WTC11 (cell line): Measurements from ENCODE around the gene DENND4B. TPM values are rescaled to one million over a fixed set of nuclear protein-coding genes. Genes with fewer than 3 reads are reported as not detected.
A peak's percentile ranks its signal among the peaks of the same experiment; 100 is the strongest.

Experiments
- ATAC-seq: fragments of 200-7000 bp; cut with Tn5 transposase; 2 replicates; pipeline ENCODE4 v1.10.0; 2021; ENCODE audit warnings: mild to moderate bottlenecking, moderate library complexity
- CTCF ChIA-PET: fragments of 300-600 bp; sonication (Branson Sonifier 250); formaldehyde crosslinking; loops from one replicate; lab custom pipeline; 2021; ENCODE audit warnings: antibody characterized with exemption; lab: Charles Lee
- POLR2A ChIA-PET: fragments of 350-600 bp; sonication (Branson Sonifier 250); formaldehyde crosslinking; loops from one replicate; lab custom pipeline; 2021; ENCODE audit warnings: antibody characterized with exemption; lab: Charles Lee
- DNase-seq: peaks from one replicate; pipeline ENCODE4 v3.0.0; 2021; ENCODE audit warnings: low spot score
- H3K27ac Mint-ChIP-seq: 2 replicates; pipeline ENCODE4 v1.8.0; 2021; ENCODE audit warnings: mixed read lengths
- H3K27me3 Mint-ChIP-seq: 2 replicates; pipeline ENCODE4 v1.8.0; 2021; ENCODE audit warnings: low read depth, mild to moderate bottlenecking, moderate library complexity, mixed read lengths
- H3K36me3 Mint-ChIP-seq: 2 replicates; pipeline ENCODE4 v1.8.0; 2021; ENCODE audit warnings: mixed read lengths
- H3K4me1 Mint-ChIP-seq: 2 replicates; pipeline ENCODE4 v1.8.0; 2022; ENCODE audit warnings: mixed read lengths
- H3K4me3 Mint-ChIP-seq: 2 replicates; pipeline ENCODE4 v1.8.0; 2021; ENCODE audit warnings: mild to moderate bottlenecking, moderate library complexity, mixed read lengths
- H3K9me3 Mint-ChIP-seq: 2 replicates; pipeline ENCODE4 v1.8.0; 2021; ENCODE audit warnings: mixed read lengths
- AR ChIP-seq: fragments of 250-450 bp; sonication (Bioruptor Pico); IDR thresholded peaks from 2 replicates; pipeline ENCODE4 v1.9.0; 2021; ENCODE audit warnings: mild to moderate bottlenecking
- ESRRA ChIP-seq: sonication (generic); formaldehyde crosslinking; IDR thresholded peaks from 2 replicates; pipeline ENCODE4 v1.8.1; 2022; ENCODE audit warnings: mild to moderate bottlenecking, missing genetic modification reagents, borderline replicate concordance
- ETV6 ChIP-seq: sonication (generic); formaldehyde crosslinking; IDR thresholded peaks from 2 replicates; pipeline ENCODE4 v1.8.1; 2022; ENCODE audit warnings: mild to moderate bottlenecking, missing genetic modification reagents
- GABPB1 ChIP-seq: sonication (generic); formaldehyde crosslinking; IDR thresholded peaks from 2 replicates; pipeline ENCODE4 v1.8.1; 2023; ENCODE audit warnings: mild to moderate bottlenecking, missing genetic modification reagents
- MYBL2 ChIP-seq: sonication (generic); formaldehyde crosslinking; IDR thresholded peaks from 2 replicates; pipeline ENCODE4 v1.8.1; 2023; ENCODE audit warnings: mild to moderate bottlenecking, moderate library complexity, missing genetic modification reagents
- NFATC4 ChIP-seq: fragments of 250-450 bp; sonication (Bioruptor Pico); IDR thresholded peaks from 2 replicates; pipeline ENCODE4 v1.9.0; 2021; ENCODE audit warnings: mild to moderate bottlenecking
- NR2C2 ChIP-seq: sonication (generic); formaldehyde crosslinking; IDR thresholded peaks from 2 replicates; pipeline ENCODE4 v1.8.0; 2022; ENCODE audit warnings: mild to moderate bottlenecking, missing genetic modification reagents
- PRRX2 ChIP-seq: fragments of 250-450 bp; sonication (Bioruptor Pico); IDR thresholded peaks from 2 replicates; pipeline ENCODE4 v1.8.0; 2021; ENCODE audit warnings: mild to moderate bottlenecking
- RORB ChIP-seq: fragments of 250-450 bp; sonication (Bioruptor Pico); IDR thresholded peaks from 2 replicates; pipeline ENCODE4 v1.9.0; 2021; ENCODE audit warnings: mild to moderate bottlenecking
- TCF7 ChIP-seq: sonication (generic); formaldehyde crosslinking; IDR thresholded peaks from 2 replicates; pipeline ENCODE4 v1.8.0; 2022; ENCODE audit warnings: mild to moderate bottlenecking, low read depth, missing genetic modification reagents, moderate library complexity
- USF2 ChIP-seq: sonication (generic); formaldehyde crosslinking; IDR thresholded peaks from 2 replicates; pipeline ENCODE4 v1.8.1; 2023; ENCODE audit warnings: mild to moderate bottlenecking, missing genetic modification reagents, moderate library complexity
- ZNF281 ChIP-seq: sonication (generic); formaldehyde crosslinking; IDR thresholded peaks from 2 replicates; pipeline ENCODE4 v1.8.0; 2023; ENCODE audit warnings: mild to moderate bottlenecking, missing genetic modification reagents
- ZNF396 ChIP-seq: fragments of 250-450 bp; sonication (Bioruptor Pico); IDR thresholded peaks from 2 replicates; pipeline ENCODE4 v1.8.0; 2021; ENCODE audit warnings: mild to moderate bottlenecking, moderate library complexity, borderline replicate concordance
- ZNF532 ChIP-seq: fragments of 250-450 bp; sonication (Bioruptor Pico); IDR thresholded peaks from 2 replicates; pipeline ENCODE4 v1.9.0; 2021; ENCODE audit warnings: mild to moderate bottlenecking, borderline replicate concordance
- total RNA-seq: library from RNA; stranded (reverse); gene quantifications from 3 replicates; pipeline ENCODE4 v1.2.3, GENCODE V29; 2021
- TF ChIP-seq, protein P1 (sequence below): sonication (generic); formaldehyde crosslinking; IDR thresholded peaks from 2 replicates; pipeline ENCODE4 v1.8.1; 2022; ENCODE audit warnings: missing genetic modification reagents, borderline replicate concordance
- TF ChIP-seq, protein P2 (sequence below): sonication (generic); formaldehyde crosslinking; conservative IDR thresholded peaks from 2 replicates; pipeline ENCODE4 v1.8.1; 2022; ENCODE audit warnings: mild to moderate bottlenecking, missing genetic modification reagents

DENND4B gene
- total RNA-seq, 1 experiment from 2014 or later: 93.1 TPM

- Mint-ChIP-seq H3K4me3 (no peak overlapping the region), H3K27ac (no peak overlapping the region; the same call in 1 of the 2 replicates), H3K36me3 (peaks cover 59% of the 10 kb centered on the region), H3K9me3 (no peaks in the 10 kb centered on the region), H3K27me3 (no peaks in the 10 kb centered on the region), H3K4me1 (no peaks in the 10 kb centered on the region)
- no peak for ATAC-seq
- TF ChIP-seq USF2 (CRISPR knock-in tag) (no peak), ESRRA (CRISPR knock-in tag) (no peak), GABPB1 (CRISPR knock-in tag) (no peak), MYBL2 (CRISPR knock-in tag) (no peak), ETV6 (no peak), RORB (no peak)
- DNase-seq: no peak
- ChIA-PET CTCF (no interaction called here), POLR2A (interaction anchor here (0.5 to 1.3 kb wide), 2 partner anchors 9 to 156 kb away, joined by 3 to 5 read pairs; partner anchors contain the start of gene DENND4B)
Observed at GRCh38 chr1:153937331-153937730, 9.2 kb downstream of the DENND4B start.

GRCh38 chr1:153936011-153936802 lies 10.3 kb downstream of the DENND4B start:
- no peaks in the 10 kb centered on the region for H3K27me3 Mint-ChIP-seq
- H3K4me3 Mint-ChIP-seq: no peak overlapping the region
- peak overlapping the region; percentile 28; the same call in 1 of the 2 replicates for H3K27ac Mint-ChIP-seq
- DNase-seq (no peak), ATAC-seq (no peak)
- POLR2A ChIA-PET: no interaction called here
- H3K4me1 Mint-ChIP-seq: no peaks in the 10 kb centered on the region
- CTCF ChIA-PET: no interaction called here
- H3K36me3 Mint-ChIP-seq: peaks cover 63% of the 10 kb centered on the region
- H3K9me3 Mint-ChIP-seq: no peaks in the 10 kb centered on the region
- TF ChIP-seq NR2C2 (CRISPR knock-in tag): no peak
- TF ChIP-seq, protein P1, sequence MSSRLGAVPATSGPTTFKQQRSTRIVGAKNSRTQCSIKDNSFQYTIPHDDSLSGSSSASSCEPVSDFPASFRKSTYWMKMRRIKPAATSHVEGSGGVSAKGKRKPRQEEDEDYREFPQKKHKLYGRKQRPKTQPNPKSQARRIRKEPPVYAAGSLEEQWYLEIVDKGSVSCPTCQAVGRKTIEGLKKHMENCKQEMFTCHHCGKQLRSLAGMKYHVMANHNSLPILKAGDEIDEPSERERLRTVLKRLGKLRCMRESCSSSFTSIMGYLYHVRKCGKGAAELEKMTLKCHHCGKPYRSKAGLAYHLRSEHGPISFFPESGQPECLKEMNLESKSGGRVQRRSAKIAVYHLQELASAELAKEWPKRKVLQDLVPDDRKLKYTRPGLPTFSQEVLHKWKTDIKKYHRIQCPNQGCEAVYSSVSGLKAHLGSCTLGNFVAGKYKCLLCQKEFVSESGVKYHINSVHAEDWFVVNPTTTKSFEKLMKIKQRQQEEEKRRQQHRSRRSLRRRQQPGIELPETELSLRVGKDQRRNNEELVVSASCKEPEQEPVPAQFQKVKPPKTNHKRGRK (CRISPR knock-in tag): no peak
- no peak for TF ChIP-seq NFATC4 (CRISPR knock-in tag)

DNA sequence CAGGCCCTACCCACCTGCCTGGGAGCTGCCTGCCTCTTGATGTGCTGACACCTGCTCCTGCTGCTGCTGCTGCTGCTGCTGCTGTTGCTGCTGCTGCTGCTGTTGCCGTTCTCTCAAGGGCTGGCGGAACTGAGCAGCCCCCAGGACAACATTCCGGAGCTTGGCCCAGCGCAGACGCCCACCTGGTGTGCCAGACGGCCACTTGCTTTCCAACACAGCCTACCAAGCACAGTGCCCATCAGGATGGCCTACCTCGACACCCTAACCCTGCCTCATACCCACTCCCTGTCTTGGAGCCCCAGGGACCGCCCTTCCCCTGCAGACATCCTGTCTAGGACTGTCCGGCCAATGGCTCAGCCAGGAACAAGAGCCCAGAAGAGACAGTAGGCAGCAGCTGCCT lies 11.8 kb downstream of the DENND4B start:
- no peaks in the 10 kb centered on the region for H3K27me3 Mint-ChIP-seq
- H3K36me3 Mint-ChIP-seq: peaks cover 55% of the 10 kb centered on the region
- POLR2A ChIA-PET: interaction anchor here (0.5 to 0.7 kb wide), 2 partner anchors 11 to 29 kb away, joined by 3 read pairs; no protein-coding TSS in a partner anchor
- no peak overlapping the region for H3K27ac Mint-ChIP-seq
- ATAC-seq: no peak
- no peak for DNase-seq
- no peak overlapping the region for H3K4me3 Mint-ChIP-seq
- CTCF ChIA-PET: no interaction called here
- no peaks in the 10 kb centered on the region for H3K9me3 Mint-ChIP-seq
- no peaks in the 10 kb centered on the region for H3K4me1 Mint-ChIP-seq
- TF ChIP-seq AR (CRISPR knock-in tag) (no peak), ZNF281 (CRISPR knock-in tag) (no peak), TCF7 (CRISPR knock-in tag) (no peak), PRRX2 (CRISPR knock-in tag) (no peak), ZNF396 (CRISPR knock-in tag) (no peak), NR2C2 (CRISPR knock-in tag) (no peak), ZNF532 (CRISPR knock-in tag) (no peak)
- TF ChIP-seq, protein P1 (CRISPR knock-in tag): no peak
- TF ChIP-seq, protein P2, sequence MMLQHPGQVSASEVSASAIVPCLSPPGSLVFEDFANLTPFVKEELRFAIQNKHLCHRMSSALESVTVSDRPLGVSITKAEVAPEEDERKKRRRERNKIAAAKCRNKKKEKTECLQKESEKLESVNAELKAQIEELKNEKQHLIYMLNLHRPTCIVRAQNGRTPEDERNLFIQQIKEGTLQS (CRISPR knock-in tag): no peak
